Effector memory CD8-positive, alpha-beta T cell (primary cell): ENCODE data around the gene PRKCG.
A peak's percentile ranks its signal among the peaks of the same experiment; 100 is the strongest.

ENCODE experiments used
- ATAC-seq: fragments of 150-1000 bp; cut with Tn5 transposase; replicated peaks from 2 replicates; pipeline ENCODE4 v1.10.0; 2021; ENCODE audit warnings: mild to moderate bottlenecking, moderate library complexity
- DNase-seq, 3 experiments: peaks; one replicate each; pipeline ENCODE4 v3.0.0; 2021
- H3K27ac Mint-ChIP-seq, 2 donors: one replicate each; pipeline ENCODE4 v1.8.0; 2022; ENCODE audit warnings: mild to moderate bottlenecking in 2 of 2, mixed read lengths in 2 of 2, moderate library complexity in 2 of 2
- H3K27me3 Mint-ChIP-seq, 2 donors: one replicate each; pipeline ENCODE4 v1.8.0; 2022; ENCODE audit warnings: mixed read lengths in 2 of 2
- H3K36me3 Mint-ChIP-seq: one replicate; pipeline ENCODE4 v1.8.0; 2022; ENCODE audit warnings: mild to moderate bottlenecking, moderate library complexity, mixed read lengths; ENCODE audit not compliant: insufficient read depth
- H3K4me1 Mint-ChIP-seq, 2 donors: one replicate each; pipeline ENCODE4 v1.8.0; 2022; ENCODE audit warnings: low read depth in 2 of 2, mixed read lengths in 2 of 2
- H3K4me3 Mint-ChIP-seq, 2 donors: one replicate each; pipeline ENCODE4 v1.8.0; 2022; ENCODE audit warnings: mild to moderate bottlenecking in 2 of 2, mixed read lengths in 2 of 2, moderate library complexity in 2 of 2
- H3K9me3 Mint-ChIP-seq, 2 donors: one replicate each; pipeline ENCODE4 v1.8.0; 2022; ENCODE audit warnings: mixed read lengths in 2 of 2

Gene PRKCG

DNA sequence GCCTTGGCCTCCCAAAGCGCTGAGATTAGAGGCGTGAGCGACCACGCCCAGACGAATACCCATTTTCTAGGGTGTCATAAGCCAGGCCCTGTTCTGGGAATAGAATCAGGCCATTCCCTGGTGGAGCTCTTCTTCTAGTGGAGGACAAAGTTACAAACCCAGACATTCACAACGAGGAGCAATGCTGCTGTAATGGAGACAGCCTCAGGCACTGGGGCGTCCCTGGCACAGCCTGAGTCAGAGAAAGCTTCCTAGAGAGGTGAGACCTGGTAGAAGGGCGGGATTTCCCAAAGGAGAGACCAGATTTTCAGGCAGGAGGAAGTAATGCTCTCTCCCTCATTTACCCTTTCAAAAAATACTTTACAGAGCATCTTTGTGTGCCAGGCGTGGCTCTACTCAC, 12.7 kb downstream of the PRKCG start:
- ATAC-seq, result no peak
- H3K4me1 Mint-ChIP-seq, result peaks cover 11 to 18% of the 10 kb centered on the region in 2 donors
- H3K27ac Mint-ChIP-seq, result no peak overlapping the region
- peaks cover 4% of the 10 kb centered on the region for H3K36me3 Mint-ChIP-seq
- DNase-seq, result no peak
- no peaks in the 10 kb centered on the region for H3K9me3 Mint-ChIP-seq
- no peak overlapping the region for H3K4me3 Mint-ChIP-seq
- H3K27me3 Mint-ChIP-seq, result peaks cover 67 to 89% of the 10 kb centered on the region in 2 donors

DNA sequence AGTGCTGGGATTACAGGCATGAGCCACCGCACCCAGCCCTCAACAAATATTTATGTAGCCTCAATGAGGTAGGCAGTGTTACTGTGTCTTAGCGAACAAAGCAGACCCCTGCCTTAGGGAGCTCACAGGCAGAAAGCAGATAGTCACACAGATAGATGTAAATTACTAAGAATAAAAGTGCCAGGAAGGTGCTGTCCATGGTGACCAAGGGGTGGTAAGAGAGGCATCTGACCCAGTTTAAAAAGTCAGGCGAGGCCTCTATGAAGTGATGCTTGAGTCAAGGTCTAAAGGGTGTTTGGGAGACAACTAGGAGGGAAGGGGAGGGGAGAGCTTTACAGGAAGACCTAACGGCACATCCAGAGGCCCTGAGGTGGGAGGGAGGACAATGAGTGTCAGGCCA, 14.7 kb downstream of the PRKCG start:
- H3K27me3 Mint-ChIP-seq, result peaks cover 63 to 94% of the 10 kb centered on the region in 2 donors
- no peak overlapping the region for H3K27ac Mint-ChIP-seq
- DNase-seq (no peak), ATAC-seq (no peak)
- no peaks in the 10 kb centered on the region for H3K36me3 Mint-ChIP-seq
- H3K9me3 Mint-ChIP-seq, result no peaks in the 10 kb centered on the region
- H3K4me3 Mint-ChIP-seq, result no peak overlapping the region
- H3K4me1 Mint-ChIP-seq, result peaks cover 8 to 14% of the 10 kb centered on the region in 2 donors

DNA sequence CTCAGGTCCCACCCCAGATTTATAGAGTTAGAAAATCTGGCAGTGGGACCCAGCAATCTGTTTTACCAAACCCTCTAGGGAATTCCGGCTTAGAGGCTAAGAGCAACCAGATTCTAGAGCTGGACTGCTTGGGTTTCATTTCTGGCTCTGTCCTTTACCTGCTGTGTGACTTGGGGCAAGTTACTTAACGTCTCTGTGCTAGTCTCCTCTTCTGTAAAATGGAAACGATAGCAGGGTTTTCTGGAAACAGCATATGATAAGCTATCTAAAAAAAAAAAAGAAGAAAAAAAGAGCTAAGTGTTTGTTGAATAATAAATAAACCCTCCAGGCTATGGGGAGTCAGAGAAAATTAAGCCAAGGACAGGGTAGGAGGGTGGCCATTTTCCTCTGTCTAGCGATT, 15.5 kb downstream of the PRKCG start:
- H3K27me3 Mint-ChIP-seq, result peaks cover 65 to 86% of the 10 kb centered on the region in 2 donors
- no peak for ATAC-seq
- no peak overlapping the region for H3K4me3 Mint-ChIP-seq
- no peak for DNase-seq
- H3K36me3 Mint-ChIP-seq, result peaks cover 4% of the 10 kb centered on the region
- no peak overlapping the region for H3K27ac Mint-ChIP-seq
- H3K4me1 Mint-ChIP-seq, result peaks cover 8 to 14% of the 10 kb centered on the region in 2 donors
- H3K9me3 Mint-ChIP-seq, result no peaks in the 10 kb centered on the region

DNA sequence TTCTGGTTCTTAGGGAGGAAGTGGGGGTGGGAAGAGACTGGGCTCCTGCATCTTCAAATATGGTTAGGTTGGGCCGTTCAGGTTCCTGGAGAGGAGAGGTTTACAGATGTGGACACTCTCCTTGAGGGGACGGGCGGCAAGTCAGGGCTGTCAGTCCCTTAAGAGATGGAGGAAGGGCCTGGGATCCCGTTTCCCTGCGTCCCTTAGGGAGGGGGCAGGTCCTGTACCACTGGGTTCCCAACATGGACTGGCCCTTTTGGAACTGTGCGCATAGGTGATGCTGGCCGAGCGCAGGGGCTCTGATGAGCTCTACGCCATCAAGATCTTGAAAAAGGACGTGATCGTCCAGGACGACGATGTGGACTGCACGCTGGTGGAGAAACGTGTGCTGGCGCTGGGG, 16.2 kb downstream of the PRKCG start:
- ATAC-seq (no peak), DNase-seq (no peak)
- Mint-ChIP-seq H3K4me3 (no peak overlapping the region), H3K27ac (no peak overlapping the region), H3K27me3 (peaks cover 58 to 79% of the 10 kb centered on the region in 2 donors), H3K4me1 (peaks cover 8 to 14% of the 10 kb centered on the region in 2 donors), H3K36me3 (peaks cover 4% of the 10 kb centered on the region), H3K9me3 (no peaks in the 10 kb centered on the region)

DNA sequence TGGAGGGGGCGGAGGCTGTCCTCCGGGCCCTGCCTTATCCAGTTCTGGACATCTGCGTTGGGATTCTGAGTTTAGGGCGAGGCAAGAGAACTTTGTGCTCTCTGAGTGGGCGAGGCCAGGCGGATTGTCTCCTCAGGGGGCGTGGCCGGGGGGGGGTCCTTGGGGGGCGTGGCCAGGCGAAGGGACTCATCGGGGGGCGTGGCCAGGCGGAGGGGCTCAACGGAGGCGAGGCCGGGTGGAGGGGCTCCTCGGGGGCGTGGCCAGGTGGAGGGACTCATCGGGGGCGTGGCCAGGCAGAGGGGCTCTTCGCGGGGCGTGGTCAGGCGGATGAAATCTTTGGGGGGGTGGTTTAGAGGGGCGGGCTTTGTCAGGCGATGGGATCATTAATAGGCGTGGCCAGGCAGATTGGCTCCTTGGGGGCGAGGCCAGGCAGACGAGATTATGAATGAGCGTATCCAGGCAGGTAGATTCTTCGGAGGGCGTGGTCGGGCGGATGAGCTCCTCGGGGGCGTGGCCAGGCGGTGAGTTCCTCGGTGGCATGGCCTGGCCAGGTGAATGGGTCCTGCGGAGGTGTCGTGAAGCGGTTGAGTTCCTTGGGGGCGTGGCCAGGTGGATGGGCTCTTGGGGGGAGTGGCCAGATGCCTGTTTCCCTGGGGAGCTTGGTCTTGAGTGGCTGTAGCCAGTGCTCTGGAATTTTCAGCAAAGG, 16.8 kb downstream of the PRKCG start:
- ATAC-seq (no peak), DNase-seq (no peak)
- no peaks in the 10 kb centered on the region for H3K9me3 Mint-ChIP-seq
- H3K4me1 Mint-ChIP-seq, result peaks cover 8 to 14% of the 10 kb centered on the region in 2 donors
- H3K27ac Mint-ChIP-seq, result no peak overlapping the region
- no peak overlapping the region for H3K4me3 Mint-ChIP-seq
- H3K36me3 Mint-ChIP-seq, result peaks cover 4% of the 10 kb centered on the region
- peaks cover 54 to 73% of the 10 kb centered on the region in 2 donors for H3K27me3 Mint-ChIP-seq

DNA sequence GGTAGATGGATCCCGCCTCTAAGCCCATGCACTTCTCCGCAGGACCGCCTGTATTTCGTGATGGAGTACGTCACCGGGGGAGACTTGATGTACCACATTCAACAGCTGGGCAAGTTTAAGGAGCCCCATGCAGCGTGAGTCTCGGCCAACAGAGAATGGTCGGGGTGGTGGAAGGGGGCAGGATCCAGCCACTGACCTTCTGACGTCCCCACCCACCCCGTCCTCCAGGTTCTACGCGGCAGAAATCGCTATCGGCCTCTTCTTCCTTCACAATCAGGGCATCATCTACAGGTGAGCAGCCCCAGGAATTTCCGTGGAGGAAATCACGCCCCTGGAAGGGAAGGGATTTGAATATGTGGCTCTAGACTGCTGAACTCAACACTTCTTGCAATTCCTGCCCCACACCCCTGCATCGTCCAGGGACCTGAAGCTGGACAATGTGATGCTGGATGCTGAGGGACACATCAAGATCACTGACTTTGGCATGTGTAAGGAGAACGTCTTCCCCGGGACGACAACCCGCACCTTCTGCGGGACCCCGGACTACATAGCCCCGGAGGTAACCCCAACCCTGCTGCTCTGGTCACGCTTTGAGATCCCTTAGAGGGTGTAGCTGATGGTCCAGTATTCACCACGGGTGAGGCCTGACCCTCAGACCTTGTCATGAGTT, 18.3 kb downstream of the PRKCG start:
- Mint-ChIP-seq H3K36me3 (peaks cover 4% of the 10 kb centered on the region), H3K9me3 (no peaks in the 10 kb centered on the region), H3K4me3 (no peak overlapping the region), H3K4me1 (peaks cover 21 to 23% of the 10 kb centered on the region in 2 donors), H3K27ac (no peak overlapping the region), H3K27me3 (peaks cover 52 to 66% of the 10 kb centered on the region in 2 donors)
- no peak for ATAC-seq
- no peak for DNase-seq

DNA sequence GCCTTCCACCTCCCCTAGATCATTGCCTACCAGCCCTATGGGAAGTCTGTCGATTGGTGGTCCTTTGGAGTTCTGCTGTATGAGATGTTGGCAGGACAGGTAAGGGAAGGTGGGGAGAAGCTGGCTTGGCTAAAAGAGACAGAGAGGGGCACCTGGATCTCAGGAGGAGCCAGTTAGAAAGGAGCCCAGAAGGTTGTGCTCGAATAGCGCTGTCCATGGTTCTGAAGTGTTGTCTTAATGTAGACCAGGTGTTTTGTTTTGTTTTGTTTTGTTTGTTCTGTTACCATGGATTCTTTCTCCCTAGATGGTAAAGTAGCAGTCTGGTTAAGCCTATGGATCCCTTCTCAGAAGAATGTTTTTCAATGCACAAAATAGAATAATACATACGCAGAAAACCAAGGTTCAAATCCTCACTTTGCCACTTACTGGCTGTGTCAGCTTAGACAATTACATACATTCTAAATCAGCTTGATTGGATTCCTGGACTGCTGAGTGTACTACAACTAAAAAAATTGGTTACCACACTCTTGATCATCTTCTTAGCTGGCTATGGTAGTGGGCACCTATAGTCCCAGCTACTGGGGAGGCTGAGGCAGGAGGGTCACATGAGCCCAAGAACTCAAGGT, 21.2 kb downstream of the PRKCG start:
- H3K36me3 Mint-ChIP-seq, result peaks cover 7% of the 10 kb centered on the region
- H3K9me3 Mint-ChIP-seq, result no peaks in the 10 kb centered on the region
- no peak overlapping the region for H3K4me3 Mint-ChIP-seq
- peaks cover 60 to 64% of the 10 kb centered on the region in 2 donors for H3K27me3 Mint-ChIP-seq
- DNase-seq (peak; percentile 39 to 49 (median 44)), ATAC-seq (peak; percentile 39)
- H3K27ac Mint-ChIP-seq, result no peak overlapping the region
- H3K4me1 Mint-ChIP-seq, result peaks cover 40 to 42% of the 10 kb centered on the region in 2 donors

DNA sequence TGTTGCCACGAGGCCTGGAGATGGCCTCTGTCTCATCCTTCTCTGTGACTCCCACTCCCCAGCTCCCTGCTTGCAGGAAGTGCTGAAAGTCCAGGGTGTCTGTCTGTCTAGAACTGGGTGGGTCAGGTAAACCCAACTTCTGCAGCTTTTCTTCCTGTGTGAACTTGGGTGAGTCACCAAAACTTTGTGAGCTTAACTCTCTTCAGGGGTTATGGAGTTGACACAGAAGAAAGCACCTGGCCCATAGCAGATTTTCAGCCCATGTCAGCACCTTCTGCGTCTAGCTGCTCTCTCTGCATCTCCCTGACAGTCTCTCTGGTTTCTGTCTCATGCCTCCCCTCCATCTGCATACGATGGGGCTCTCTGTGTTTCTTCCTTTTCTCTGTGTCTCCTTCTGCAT, 22.9 kb downstream of the PRKCG start:
- no peak overlapping the region for H3K27ac Mint-ChIP-seq
- no peaks in the 10 kb centered on the region for H3K9me3 Mint-ChIP-seq
- ATAC-seq (peak; percentile 47), DNase-seq (no peak)
- peaks cover 7% of the 10 kb centered on the region for H3K36me3 Mint-ChIP-seq
- no peak overlapping the region for H3K4me3 Mint-ChIP-seq
- peaks cover 37 to 39% of the 10 kb centered on the region in 2 donors for H3K4me1 Mint-ChIP-seq
- H3K27me3 Mint-ChIP-seq, result peaks cover 60 to 68% of the 10 kb centered on the region in 2 donors

DNA sequence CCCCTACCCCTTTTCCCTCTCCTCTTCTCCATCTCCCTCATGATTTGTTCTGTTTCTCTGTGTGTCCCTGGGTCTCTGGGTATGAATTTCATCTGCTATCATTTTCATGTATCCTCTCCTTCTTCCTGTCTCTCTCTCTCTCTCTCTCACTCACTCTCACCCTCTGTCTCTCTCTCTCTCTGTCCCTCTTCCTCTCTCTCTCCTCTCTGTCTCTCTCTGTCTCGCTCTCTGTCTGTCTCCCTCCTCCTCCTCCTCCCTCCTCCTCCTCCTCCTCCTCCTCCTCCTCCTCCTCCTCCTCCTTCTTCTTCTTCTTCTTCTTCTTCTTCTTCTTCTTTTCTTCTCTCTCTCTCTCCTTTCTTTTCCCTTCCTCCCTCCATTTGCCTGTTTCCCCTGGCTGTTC, 23.8 kb downstream of the PRKCG start:
- no peak for ATAC-seq
- Mint-ChIP-seq H3K36me3 (peaks cover 7% of the 10 kb centered on the region), H3K4me3 (peak overlapping the region in 1 of 2 donors; percentile 31)

DNA sequence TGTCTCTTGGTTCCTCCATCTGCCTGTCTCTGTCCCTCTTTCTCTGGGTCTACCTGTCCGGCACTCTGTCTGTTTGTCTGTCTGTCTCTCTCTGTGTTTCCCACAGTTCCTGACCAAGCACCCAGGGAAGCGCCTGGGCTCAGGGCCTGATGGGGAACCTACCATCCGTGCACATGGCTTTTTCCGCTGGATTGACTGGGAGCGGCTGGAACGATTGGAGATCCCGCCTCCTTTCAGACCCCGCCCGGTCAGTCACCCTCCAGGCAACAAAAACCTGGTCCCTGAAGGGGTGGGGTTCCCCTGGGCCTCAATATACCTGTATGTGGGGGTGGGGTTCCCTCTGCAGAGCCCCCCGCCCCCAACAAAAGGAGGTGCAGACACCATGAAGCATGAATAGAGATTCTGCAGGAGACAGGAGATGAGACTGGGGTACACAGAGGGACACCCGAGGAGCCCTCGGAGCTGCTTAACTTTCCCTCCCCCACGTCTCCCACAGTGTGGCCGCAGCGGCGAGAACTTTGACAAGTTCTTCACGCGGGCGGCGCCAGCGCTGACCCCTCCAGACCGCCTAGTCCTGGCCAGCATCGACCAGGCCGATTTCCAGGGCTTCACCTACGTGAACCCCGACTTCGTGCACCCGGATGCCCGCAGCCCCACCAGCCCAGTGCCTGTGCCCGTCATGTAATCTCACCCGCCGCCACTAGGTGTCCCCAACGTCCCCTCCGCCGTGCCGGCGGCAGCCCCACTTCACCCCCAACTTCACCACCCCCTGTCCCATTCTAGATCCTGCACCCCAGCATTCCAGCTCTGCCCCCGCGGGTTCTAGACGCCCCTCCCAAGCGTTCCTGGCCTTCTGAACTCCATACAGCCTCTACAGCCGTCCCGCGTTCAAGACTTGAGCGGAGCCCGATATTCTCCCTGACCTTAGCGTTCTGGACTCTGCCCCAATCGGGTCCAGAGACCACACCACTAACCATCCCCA, 24.5 kb downstream of the PRKCG start:
- H3K36me3 Mint-ChIP-seq, result peaks cover 7% of the 10 kb centered on the region
- no peaks in the 10 kb centered on the region for H3K9me3 Mint-ChIP-seq
- H3K27ac Mint-ChIP-seq, result no peak overlapping the region
- H3K27me3 Mint-ChIP-seq, result peaks cover 64 to 78% of the 10 kb centered on the region in 2 donors
- peak overlapping the region; percentile 31 to 58 for H3K4me3 Mint-ChIP-seq
- ATAC-seq, result peak; percentile 68
- peak; percentile 69 to 75 (median 71) for DNase-seq
- peaks cover 37 to 39% of the 10 kb centered on the region in 2 donors for H3K4me1 Mint-ChIP-seq

More for the DNA sequence above, 23.8 kb downstream of the PRKCG start:
- Mint-ChIP-seq H3K27me3 (peaks cover 60 to 74% of the 10 kb centered on the region in 2 donors), H3K9me3 (no peaks in the 10 kb centered on the region), H3K27ac (no peak overlapping the region), H3K4me1 (peaks cover 37 to 39% of the 10 kb centered on the region in 2 donors)
- DNase-seq, result no peak

DNA sequence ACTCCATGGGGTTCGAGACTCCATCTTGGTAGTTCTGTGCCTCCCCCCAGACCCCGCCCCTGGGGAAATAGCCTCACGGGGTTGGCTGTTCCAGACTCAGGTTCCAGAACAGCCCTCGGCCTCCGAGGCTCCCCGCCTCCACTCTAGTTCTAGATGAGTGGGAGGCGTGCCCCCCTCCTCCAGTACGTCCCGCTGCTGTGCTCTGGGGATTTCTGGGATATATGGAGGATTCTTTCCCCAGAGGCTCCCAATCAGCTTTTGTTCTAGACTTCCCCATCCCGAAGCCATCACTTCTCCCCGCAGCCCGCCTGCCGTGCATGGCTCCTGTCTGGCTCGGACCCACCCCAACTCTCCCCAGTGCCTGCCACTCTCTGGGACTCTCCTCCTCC, 25.2 kb downstream of the PRKCG start:
- no peak overlapping the region for H3K27ac Mint-ChIP-seq
- ATAC-seq (no peak), DNase-seq (no peak)
- peak overlapping the region; percentile 31 to 58 for H3K4me3 Mint-ChIP-seq
- peaks cover 37 to 39% of the 10 kb centered on the region in 2 donors for H3K4me1 Mint-ChIP-seq
- peaks cover 5% of the 10 kb centered on the region for H3K36me3 Mint-ChIP-seq
- no peaks in the 10 kb centered on the region for H3K9me3 Mint-ChIP-seq
- H3K27me3 Mint-ChIP-seq, result peaks cover 71 to 80% of the 10 kb centered on the region in 2 donors

DNA sequence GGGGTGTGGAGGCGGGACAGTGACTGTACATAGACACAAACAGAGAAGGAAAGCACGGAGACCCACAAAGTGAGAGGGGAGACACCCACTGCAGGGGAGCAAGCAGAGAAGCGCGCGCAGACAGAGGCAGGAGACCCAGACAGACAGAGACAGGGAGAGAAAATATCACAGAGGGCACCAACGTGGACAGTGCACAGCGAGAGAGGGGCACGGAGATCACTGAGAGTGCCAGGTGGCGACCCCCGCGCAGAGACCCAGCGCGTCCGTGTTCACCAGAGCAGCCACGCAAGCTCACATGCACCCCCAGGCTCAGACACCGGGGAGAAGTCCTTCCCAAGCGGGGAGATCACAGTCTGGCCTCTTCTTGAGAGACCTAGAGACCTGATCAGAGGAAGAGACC, 25.7 kb downstream of the PRKCG start:
- H3K4me1 Mint-ChIP-seq, result peaks cover 37 to 39% of the 10 kb centered on the region in 2 donors
- no peaks in the 10 kb centered on the region for H3K9me3 Mint-ChIP-seq
- ATAC-seq (no peak), DNase-seq (no peak)
- H3K4me3 Mint-ChIP-seq, result peak overlapping the region; percentile 31 to 58
- H3K27ac Mint-ChIP-seq, result no peak overlapping the region
- H3K36me3 Mint-ChIP-seq, result peaks cover 3% of the 10 kb centered on the region
- H3K27me3 Mint-ChIP-seq, result peaks cover 76 to 80% of the 10 kb centered on the region in 2 donors
